HFF-Myc (cell line): ENCODE measurements around the gene MFSD12.

Experiments used
- DNase-seq: peaks from one replicate; pipeline ENCODE4 v3.0.0-alpha.2; 2011; ENCODE audit warnings: low read depth; ENCODE audit errors: extremely low read depth
- H3K4me3 ChIP-seq: replicated peaks from 2 replicates; pipeline ENCODE4 v1.5.1; 2011; ENCODE audit warnings: low read depth, mild to moderate bottlenecking, control low read depth, low read length
- TF ChIP-seq, protein P1 (sequence below): IDR thresholded peaks from 2 replicates; pipeline ENCODE4 v1.5.1; 2012; ENCODE audit warnings: mild to moderate bottlenecking, low read depth, low read length, control low read depth; ENCODE audit errors: missing control alignments

The MFSD12 gene

DNA sequence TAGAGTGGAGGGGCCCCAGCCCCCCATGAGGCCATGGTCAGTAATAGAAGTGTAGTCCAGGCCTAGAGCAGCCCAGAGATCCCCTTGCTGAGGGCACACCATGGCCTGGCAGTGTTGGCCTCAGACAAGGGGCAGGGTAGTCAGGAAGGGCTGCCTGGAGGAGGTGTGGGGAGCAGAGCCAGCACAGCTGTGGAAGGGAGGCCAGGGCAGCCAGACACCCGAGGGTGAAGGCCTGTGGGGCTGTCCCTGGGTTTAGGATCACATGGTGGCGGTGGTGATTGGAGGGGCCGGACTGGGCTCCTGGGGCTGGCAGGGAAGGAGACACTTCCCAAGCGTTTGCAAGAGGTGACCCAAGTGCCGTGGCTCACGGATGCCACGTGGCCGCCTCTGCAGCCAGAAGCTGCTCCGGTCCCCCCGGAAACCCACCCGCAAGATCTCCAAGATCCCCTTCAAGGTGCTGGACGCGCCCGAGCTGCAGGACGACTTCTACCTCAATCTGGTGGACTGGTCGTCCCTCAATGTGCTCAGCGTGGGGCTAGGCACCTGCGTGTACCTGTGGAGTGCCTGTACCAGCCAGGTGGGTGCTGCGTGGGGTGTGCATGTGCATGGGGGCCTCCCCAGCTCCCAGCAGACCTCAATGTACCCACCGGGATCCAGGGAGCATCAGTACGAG lies 30.0 kb downstream of the MFSD12 start:
- no peak overlapping the region for H3K4me3 ChIP-seq
- no peak for DNase-seq
- TF ChIP-seq, protein P1, sequence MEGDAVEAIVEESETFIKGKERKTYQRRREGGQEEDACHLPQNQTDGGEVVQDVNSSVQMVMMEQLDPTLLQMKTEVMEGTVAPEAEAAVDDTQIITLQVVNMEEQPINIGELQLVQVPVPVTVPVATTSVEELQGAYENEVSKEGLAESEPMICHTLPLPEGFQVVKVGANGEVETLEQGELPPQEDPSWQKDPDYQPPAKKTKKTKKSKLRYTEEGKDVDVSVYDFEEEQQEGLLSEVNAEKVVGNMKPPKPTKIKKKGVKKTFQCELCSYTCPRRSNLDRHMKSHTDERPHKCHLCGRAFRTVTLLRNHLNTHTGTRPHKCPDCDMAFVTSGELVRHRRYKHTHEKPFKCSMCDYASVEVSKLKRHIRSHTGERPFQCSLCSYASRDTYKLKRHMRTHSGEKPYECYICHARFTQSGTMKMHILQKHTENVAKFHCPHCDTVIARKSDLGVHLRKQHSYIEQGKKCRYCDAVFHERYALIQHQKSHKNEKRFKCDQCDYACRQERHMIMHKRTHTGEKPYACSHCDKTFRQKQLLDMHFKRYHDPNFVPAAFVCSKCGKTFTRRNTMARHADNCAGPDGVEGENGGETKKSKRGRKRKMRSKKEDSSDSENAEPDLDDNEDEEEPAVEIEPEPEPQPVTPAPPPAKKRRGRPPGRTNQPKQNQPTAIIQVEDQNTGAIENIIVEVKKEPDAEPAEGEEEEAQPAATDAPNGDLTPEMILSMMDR: no peak

DNA sequence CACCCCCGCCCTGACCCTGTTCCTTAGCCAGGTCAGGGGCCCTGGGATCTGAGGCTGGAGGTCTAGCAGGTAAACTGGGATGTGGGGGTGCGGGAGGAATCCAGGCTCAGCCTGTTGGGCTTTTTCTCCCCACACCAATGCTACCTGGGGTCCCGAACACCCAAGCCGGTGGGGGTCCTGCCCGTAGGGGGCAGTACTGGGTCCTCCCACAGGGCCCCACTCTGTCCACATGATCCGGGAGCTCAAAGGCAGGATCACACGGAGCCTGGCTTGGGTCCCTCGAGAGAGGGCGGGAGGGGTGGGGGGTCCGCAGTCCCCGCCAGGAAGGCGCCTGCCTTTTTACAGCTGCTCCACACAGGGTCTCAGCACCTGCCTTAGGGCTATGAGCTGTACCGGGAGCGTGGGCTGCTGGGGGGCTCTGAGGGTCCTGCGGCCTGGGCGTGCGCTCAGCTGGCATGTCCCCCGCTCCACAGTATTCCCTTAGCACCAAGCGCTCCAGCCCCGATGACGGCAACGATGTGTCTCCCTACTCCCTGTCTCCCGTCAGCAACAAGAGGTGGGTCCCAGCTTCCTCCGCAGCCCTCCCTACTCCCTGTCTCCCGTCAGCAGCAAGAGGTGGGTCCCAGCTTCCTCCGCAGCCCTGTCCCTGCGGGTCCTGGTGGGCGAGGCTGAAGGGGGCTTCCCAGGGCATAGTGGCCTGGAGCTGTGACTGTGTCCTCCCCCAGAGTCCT lies 30.7 kb downstream of the MFSD12 start:
- no peak for DNase-seq
- TF ChIP-seq, protein P1: no peak
- H3K4me3 ChIP-seq: no peak overlapping the region

DNA sequence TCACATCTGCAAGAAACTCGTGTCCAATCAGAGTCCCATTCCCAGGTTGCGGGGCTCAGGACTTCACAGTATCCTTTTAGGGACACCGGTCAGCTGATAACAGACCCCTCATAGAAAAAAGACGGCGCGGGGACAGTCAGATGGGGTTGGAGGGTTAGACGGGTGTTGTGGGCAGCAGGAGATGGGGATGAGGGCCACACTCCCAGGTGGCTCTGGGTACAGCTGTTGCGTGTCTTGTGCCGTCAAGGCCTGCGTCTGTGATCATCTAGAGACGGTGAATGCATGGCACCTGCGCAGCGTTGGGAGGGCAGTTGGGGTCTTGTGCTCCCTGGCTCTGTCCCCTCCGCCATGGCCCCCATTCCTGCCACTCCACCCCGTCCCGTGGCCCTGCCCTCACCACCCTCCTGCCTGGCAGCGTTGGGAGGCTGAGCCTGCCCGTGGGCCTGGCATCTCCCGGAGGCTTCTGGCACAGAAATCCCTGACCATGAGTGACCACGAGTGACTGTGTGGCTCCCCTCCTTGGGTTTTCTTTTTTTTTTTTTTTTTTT lies 32.4 kb downstream of the MFSD12 start:
- H3K4me3 ChIP-seq: no peak overlapping the region
- TF ChIP-seq, protein P1: no peak

DNA sequence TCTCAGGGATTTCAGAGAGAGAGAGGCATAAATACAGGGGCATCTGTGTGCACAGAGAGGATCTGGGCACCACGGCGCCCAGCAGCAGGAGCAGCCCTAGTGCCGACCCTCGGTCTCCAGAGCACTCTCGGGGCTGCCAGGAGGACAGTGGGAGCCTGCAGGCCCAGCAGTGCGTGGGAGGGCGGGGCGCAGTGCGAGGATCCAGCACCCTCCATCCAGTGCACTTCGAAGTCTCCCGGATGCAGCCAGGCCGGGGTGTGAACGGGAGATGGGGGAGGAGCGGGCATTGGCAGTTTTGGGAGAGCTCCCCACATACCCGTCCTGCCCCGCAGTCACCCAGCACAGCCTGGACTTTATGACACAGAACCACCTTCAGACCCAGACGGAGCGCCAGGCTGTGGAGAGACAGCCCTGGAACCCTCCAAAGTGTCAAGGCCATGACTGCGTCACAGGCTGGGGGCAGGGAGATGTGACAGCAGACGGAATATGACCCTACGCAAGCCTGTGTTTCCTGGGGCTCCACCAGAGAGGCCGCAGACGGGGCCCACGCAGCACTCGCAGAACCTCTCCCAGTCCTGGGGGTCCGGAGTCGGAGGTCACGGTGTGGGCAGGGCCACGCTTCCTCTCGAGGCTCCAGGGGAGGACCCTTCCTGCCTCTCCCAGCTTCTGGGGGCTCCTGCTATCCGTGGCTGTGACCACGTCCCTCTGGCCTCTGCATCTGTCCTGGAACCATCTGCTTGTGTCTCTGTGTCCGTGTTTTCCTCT lies 33.1 kb downstream of the MFSD12 start:
- DNase-seq: no peak
- TF ChIP-seq, protein P1: no peak
- no peak overlapping the region for H3K4me3 ChIP-seq

More for the DNA sequence above, 32.4 kb downstream of the MFSD12 start:
- no peak for DNase-seq

DNA sequence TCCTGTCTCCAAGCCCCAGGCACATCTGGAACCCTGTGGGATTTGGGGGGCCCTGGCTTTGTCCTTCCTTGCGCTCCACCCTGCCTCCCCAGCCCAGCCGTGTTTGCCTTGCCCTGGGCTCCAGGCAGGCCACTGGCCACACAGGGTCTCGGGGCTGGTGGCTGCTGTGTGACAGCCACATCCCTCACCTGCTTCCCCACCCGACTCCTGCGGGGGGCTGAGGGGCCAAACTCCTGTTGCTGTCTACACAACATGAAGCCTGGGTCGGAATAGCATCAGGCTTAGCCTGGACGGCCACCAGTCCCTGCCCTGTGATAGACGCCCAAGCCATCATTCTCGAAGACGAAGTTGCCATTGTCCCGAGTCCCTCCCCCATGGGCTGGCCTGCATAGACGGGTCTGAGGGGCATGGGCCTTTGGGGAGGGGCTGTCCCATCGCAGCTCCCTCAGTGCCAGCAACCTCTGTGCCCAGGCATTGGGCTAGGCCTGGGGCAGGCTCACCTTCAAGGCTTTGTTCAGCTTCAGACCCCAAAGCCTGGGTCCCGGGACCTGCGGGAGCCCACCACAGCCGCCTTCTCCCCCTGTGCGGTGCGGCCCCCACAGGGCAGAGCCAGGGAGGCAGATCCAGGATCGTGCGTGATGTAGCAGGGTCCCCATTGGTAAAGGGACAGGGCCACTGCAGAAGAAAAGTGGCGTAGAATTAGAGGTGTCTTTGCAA lies 33.9 kb downstream of the MFSD12 start:
- TF ChIP-seq, protein P1: no peak
- no peak for DNase-seq
- H3K4me3 ChIP-seq: no peak overlapping the region

DNA sequence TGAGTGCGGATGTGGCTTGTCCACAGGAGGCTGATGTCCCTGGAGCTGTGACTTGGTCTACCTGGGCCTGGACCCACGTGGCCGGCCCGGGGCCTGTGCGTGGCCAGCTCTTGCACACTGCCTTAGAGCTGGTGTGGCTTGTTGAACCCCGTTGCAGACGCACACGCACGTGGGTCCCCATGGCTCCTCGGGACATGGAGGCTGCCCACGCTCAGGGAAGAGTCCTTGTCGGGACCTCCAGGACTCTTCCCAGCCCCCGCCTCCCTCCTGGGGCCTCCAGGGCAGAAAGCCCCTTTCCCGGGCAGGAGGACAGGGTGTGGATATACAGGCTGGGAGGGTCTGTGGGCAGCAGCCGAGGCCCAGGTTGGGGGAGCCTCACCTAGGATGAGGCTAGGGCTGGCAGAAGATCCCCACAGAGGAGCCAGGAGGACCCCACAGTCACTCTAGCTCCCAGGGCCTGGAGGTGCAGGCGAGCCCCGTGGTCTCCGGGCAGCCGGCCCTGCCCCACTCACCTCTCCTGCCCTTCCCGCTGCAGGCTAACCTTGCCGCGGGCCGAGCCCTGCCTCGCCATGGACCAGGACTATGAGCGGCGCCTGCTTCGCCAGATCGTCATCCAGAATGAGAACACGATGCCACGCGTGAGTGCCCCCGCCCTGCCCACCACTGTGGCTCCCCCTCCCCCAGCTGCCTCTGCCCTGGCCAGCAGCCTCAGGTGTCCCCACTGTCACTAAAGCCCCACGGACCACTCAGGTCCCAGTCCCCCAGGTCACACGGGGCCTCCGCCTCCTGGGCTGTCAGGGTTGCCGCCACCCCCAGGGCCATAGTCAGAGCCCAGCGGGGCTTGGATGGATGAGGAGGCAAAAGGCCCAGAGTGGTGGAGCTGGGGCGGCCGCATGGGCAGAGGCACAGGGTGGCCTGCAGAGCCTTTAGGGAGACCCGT lies 34.7 kb downstream of the MFSD12 start:
- DNase-seq: no peak
- TF ChIP-seq, protein P1: no peak
- no peak overlapping the region for H3K4me3 ChIP-seq
